Astrocyte of the cerebellum (primary cell): ENCODE measurements around the gene RAP2B.

ENCODE experiments used
- DNase-seq: peaks from one replicate; pipeline ENCODE4 v3.0.0-alpha.2; 2011; ENCODE audit warnings: low read depth
- H3K4me3 ChIP-seq: 2 replicates; pipeline ENCODE4 v1.5.1; 2011; ENCODE audit warnings: mild to moderate bottlenecking, low read depth, low read length, moderate library complexity
- in situ Hi-C: cut with HindIII; loops from 2 replicates; pipeline ENCODE4 v1.10.0; 2017; ENCODE audit warnings: low sequenced_read_pairs
- TF ChIP-seq, protein P1 (sequence below): IDR thresholded peaks from 2 replicates; pipeline ENCODE4 v1.5.1; 2012; ENCODE audit warnings: low read length, low read depth, moderate library complexity, mild to moderate bottlenecking; ENCODE audit errors: missing control alignments

RAP2B gene

DNA sequence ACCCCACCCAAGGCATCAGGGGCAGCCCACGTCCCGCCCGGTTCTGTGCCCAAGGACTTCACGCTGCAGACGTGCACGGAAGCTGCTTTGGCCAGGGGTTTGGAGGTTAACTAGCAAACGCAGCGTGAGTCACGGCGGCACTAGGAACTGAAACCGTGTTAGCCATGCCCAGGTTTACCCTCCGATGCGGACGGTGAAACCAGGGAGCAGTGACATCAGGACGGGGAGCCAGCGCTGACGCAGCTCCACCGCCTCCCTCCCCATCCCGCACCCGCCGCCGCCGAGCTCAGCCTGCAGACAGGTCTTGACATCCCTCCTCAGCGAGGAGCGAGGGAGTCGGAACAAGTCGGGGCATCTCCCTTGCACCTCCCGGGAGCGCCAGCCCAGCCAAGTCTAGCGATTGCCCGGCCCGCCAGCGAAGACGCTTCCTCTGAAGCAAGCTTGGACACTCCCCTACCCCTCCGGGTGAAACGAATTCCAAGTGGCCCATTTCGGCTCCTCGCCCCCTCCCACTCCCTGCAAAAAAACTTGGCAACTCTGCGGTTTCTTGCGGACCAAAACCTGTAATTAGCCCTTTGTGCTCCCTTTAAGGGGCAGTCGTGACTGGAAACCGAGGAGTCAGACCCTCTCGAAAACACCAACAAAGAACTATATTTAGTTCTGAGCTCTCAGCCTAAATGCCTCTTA, 1.4 kb upstream of the RAP2B start:
- peak; percentile 73 for DNase-seq
- TF ChIP-seq, protein P1, sequence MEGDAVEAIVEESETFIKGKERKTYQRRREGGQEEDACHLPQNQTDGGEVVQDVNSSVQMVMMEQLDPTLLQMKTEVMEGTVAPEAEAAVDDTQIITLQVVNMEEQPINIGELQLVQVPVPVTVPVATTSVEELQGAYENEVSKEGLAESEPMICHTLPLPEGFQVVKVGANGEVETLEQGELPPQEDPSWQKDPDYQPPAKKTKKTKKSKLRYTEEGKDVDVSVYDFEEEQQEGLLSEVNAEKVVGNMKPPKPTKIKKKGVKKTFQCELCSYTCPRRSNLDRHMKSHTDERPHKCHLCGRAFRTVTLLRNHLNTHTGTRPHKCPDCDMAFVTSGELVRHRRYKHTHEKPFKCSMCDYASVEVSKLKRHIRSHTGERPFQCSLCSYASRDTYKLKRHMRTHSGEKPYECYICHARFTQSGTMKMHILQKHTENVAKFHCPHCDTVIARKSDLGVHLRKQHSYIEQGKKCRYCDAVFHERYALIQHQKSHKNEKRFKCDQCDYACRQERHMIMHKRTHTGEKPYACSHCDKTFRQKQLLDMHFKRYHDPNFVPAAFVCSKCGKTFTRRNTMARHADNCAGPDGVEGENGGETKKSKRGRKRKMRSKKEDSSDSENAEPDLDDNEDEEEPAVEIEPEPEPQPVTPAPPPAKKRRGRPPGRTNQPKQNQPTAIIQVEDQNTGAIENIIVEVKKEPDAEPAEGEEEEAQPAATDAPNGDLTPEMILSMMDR: no peak
- in situ Hi-C loops: loop anchor here (10.0 kb wide), 1 partner anchor 434 kb away; no protein-coding TSS in a partner anchor
- peak overlapping the region; percentile 92 for H3K4me3 ChIP-seq

DNA sequence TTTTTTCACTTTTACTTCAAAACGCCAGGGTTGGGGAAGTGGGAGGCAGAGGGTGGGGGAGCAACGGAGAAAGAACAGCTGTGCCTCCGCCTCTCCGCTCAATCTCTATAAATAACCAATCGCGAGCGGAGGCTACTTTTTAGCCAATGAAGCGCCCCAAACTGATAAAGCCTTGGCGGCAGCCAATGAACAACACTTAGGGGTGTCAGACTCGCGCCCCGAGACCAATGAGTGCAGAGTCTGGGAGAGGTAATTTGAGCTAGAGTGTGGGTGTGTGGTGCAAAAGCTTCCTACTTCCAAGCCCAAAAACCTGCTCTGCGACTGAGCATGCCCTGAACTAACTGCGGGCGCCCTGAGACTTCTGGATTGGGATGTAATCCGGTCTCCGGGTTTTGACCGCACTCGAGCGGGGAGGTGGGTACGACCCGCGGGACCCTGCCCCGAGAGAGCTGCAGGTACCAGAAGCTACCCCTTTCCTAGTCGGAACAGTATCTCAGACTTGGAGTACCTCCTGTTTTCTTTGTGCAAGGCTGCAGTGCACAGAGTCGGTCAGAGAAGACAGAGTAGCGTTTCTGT, 800 bp upstream of the RAP2B start:
- H3K4me3 ChIP-seq: peak overlapping the region; percentile 92
- peak; percentile 100 for DNase-seq
- TF ChIP-seq, protein P1: no peak
- in situ Hi-C loops: loop anchor here (10.0 kb wide), 1 partner anchor 434 kb away; no protein-coding TSS in a partner anchor

- in situ Hi-C loops: loop anchor here (10.0 kb wide), 1 partner anchor 432 kb away; no protein-coding TSS in a partner anchor
- H3K4me3 ChIP-seq: peak overlapping the region; percentile 92
- TF ChIP-seq, protein P1: no peak
Measured at GRCh38 chr3:153162513-153163392, 727 bp downstream of the RAP2B start.

DNA sequence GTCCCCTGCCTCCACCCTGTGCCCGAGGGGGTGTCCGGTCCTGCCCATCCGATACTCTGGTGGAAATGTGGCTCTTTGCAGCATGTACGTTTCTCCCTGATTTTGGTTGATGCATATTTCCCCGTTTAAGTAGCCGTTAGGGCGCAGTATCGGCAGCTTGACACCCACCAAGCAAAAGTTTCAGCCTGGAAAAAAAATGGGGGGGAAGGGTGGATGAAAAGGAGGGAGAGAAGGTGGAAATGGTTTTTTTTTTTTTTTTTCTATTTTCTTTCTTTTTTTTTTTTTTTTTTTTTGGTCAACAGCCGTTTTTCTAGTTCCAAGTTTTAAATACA, 1.3 kb downstream of the RAP2B start:
- H3K4me3 ChIP-seq: peak overlapping the region; percentile 92
- TF ChIP-seq, protein P1: no peak
- in situ Hi-C loops: loop anchor here (10.0 kb wide), 1 partner anchor 431 kb away; no protein-coding TSS in a partner anchor
- DNase-seq: no peak

More at GRCh38 chr3:153162513-153163392, 727 bp downstream of the RAP2B start:
- no peak for DNase-seq

DNA sequence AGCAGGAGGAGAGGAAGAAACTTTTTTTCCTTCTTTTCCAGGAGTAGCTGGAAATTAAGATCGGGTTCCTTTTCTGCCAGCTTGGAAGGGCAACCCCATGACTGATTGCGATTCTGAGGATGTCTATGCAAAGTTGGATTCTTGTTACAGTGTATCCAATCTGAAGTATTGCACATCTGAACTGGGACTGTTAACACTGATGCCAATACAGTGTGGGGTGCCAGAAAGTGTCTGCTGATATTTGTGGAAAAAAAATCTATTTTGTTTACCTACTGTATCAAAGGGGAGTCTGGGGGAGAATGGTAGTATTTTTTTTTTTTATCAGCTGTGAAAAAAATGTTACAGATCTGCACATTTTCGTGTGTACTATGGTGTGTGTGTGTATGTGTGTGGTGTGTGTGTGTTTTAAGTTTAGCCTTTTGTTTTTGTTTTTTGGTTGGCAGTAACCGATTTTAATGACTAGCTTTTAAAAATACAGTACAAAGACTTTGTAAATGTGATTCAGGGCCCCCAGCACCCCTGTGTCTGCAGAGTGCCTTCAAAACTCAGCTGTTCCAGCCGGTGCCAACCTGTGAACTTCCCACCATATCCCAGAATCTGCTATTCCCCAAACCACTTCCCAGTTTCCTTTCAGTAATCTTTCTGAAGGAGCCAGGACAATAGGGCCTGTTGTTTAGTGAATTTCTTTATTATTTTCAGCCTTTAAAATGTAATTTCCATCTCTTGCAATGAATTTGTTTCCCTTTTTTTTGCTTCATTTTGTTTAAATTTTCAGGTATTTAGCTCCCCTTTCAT, 1.9 kb downstream of the RAP2B start:
- in situ Hi-C loops: loop anchor here (10.0 kb wide), 1 partner anchor 431 kb away; no protein-coding TSS in a partner anchor
- no peak for DNase-seq
- TF ChIP-seq, protein P1: no peak
- peak overlapping the region; percentile 92 for H3K4me3 ChIP-seq
